ENCODE data around the gene FARSB.

Gene FARSB

GRCh38 chr2:222652491-222653255, 3.2 kb downstream of the FARSB start:
- Histone ChIP-seq H3K36me3 (ENCODE audit: control insufficient read depth in 1 of 2, insufficient read depth in 2 of 2, low read depth in 1 of 2, low read length in 2 of 2) (peaks cover under 1 to 9% of the 10 kb centered on the region in 2 experiments), H3K9me3 (ENCODE audit: control insufficient read depth, low read length) (no peaks in the 10 kb centered on the region), H2AK5ac (ENCODE audit: low read length, severe bottlenecking) (no peak overlapping the region), H3K4me1 (ENCODE audit: control insufficient read depth, insufficient read depth, low read depth, low read length) (peaks cover 6% of the 10 kb centered on the region), H2BK120ac (ENCODE audit: low read depth, low read length) (no peak overlapping the region), H3K14ac (ENCODE audit: low read length in 2 of 2) (no peak overlapping the region), H2BK15ac (ENCODE audit: low read depth, poor library complexity, severe bottlenecking) (no peak overlapping the region), H3K18ac (ENCODE audit: low read depth in 1 of 2, low read length in 2 of 2) (no peak overlapping the region), H3K23ac (ENCODE audit: low read length in 2 of 2) (no peak overlapping the region), H4K91ac (ENCODE audit: low read length) (no peak overlapping the region), H3K27me3 (ENCODE audit: control insufficient read depth in 1 of 2, insufficient read depth in 1 of 2, low read length in 2 of 2) (no peaks in the 10 kb centered on the region), H3K9ac (ENCODE audit: low read length) (no peak overlapping the region), H2BK5ac (ENCODE audit: low read depth, low read length, poor library complexity, severe bottlenecking) (no peak overlapping the region), H3K4me2 (ENCODE audit: low read length, poor library complexity, severe bottlenecking) (no peak overlapping the region), H3K27ac (ENCODE audit: low read length, poor library complexity, severe bottlenecking) (no peak overlapping the region), H2AFZ (ENCODE audit: low read depth, low read length) (no peak overlapping the region), H3K4ac (ENCODE audit: low read depth in 1 of 2, low read length in 2 of 2) (no peak overlapping the region), H2BK12ac (ENCODE audit: low read length in 2 of 2) (no peak overlapping the region), H4K8ac (ENCODE audit: low read length) (no peak overlapping the region), H3K79me1 (replicated peaks; ENCODE audit: low read length, poor library complexity, severe bottlenecking) (peaks cover 19% of the 10 kb centered on the region), H3K4me3 (ENCODE audit: insufficient read depth in 1 of 2, low read depth in 1 of 2, low read length in 2 of 2) (no peak overlapping the region)
- WGBS = 96% methylated on average over 4 of the region's 8 CpGs
- DNase-seq = no peak

- Histone ChIP-seq H2BK15ac (ENCODE audit: low read depth, poor library complexity, severe bottlenecking) (no peak overlapping the region), H3K27me3 (ENCODE audit: control insufficient read depth in 1 of 2, insufficient read depth in 1 of 2, low read length in 2 of 2) (no peaks in the 10 kb centered on the region), H4K91ac (ENCODE audit: low read length) (no peak overlapping the region), H2BK120ac (ENCODE audit: low read depth, low read length) (no peak overlapping the region), H3K4ac (ENCODE audit: low read depth in 1 of 2, low read length in 2 of 2) (no peak overlapping the region), H3K4me2 (ENCODE audit: low read length, poor library complexity, severe bottlenecking) (no peak overlapping the region), H3K36me3 (ENCODE audit: control insufficient read depth in 1 of 2, insufficient read depth in 2 of 2, low read depth in 1 of 2, low read length in 2 of 2) (peaks cover 4 to 18% of the 10 kb centered on the region in 2 experiments), H2AFZ (ENCODE audit: low read depth, low read length) (no peak overlapping the region), H3K9ac (ENCODE audit: low read length) (no peak overlapping the region), H2BK12ac (ENCODE audit: low read length in 2 of 2) (no peak overlapping the region), H4K8ac (ENCODE audit: low read length) (no peak overlapping the region), H3K18ac (ENCODE audit: low read depth in 1 of 2, low read length in 2 of 2) (no peak overlapping the region), H2AK5ac (ENCODE audit: low read length, severe bottlenecking) (no peak overlapping the region), H3K9me3 (ENCODE audit: control insufficient read depth, low read length) (no peaks in the 10 kb centered on the region), H3K4me1 (ENCODE audit: control insufficient read depth, insufficient read depth, low read depth, low read length) (peaks cover 5% of the 10 kb centered on the region), H3K4me3 (ENCODE audit: insufficient read depth in 1 of 2, low read depth in 1 of 2, low read length in 2 of 2) (no peak overlapping the region), H3K27ac (ENCODE audit: low read length, poor library complexity, severe bottlenecking) (no peak overlapping the region), H3K23ac (ENCODE audit: low read length in 2 of 2) (no peak overlapping the region), H2BK5ac (ENCODE audit: low read depth, low read length, poor library complexity, severe bottlenecking) (no peak overlapping the region), H3K79me1 (replicated peaks; ENCODE audit: low read length, poor library complexity, severe bottlenecking) (peaks cover 21% of the 10 kb centered on the region), H3K14ac (ENCODE audit: low read length in 2 of 2) (no peak overlapping the region)
- 100% methylated on average over 1 of the region's 4 CpGs for WGBS
- DNase-seq = no peak
Measured at GRCh38 chr2:222651718-222652418, 4.0 kb downstream of the FARSB start.

GRCh38 chr2:222649801-222650200, 6.1 kb downstream of the FARSB start:
- Histone ChIP-seq H2BK15ac (ENCODE audit: low read depth, poor library complexity, severe bottlenecking) (no peak overlapping the region), H3K27me3 (ENCODE audit: control insufficient read depth in 1 of 2, insufficient read depth in 1 of 2, low read length in 2 of 2) (no peaks in the 10 kb centered on the region), H3K9me3 (ENCODE audit: control insufficient read depth, low read length) (no peaks in the 10 kb centered on the region), H3K27ac (ENCODE audit: low read length, poor library complexity, severe bottlenecking) (no peak overlapping the region), H4K91ac (ENCODE audit: low read length) (no peak overlapping the region), H3K4me3 (ENCODE audit: insufficient read depth in 1 of 2, low read depth in 1 of 2, low read length in 2 of 2) (no peak overlapping the region), H3K18ac (ENCODE audit: low read depth in 1 of 2, low read length in 2 of 2) (no peak overlapping the region), H2BK12ac (ENCODE audit: low read length in 2 of 2) (no peak overlapping the region), H3K79me1 (replicated peaks; ENCODE audit: low read length, poor library complexity, severe bottlenecking) (peaks cover 23% of the 10 kb centered on the region), H2BK120ac (ENCODE audit: low read depth, low read length) (no peak overlapping the region), H3K4me1 (ENCODE audit: control insufficient read depth, insufficient read depth, low read depth, low read length) (peaks cover 2% of the 10 kb centered on the region), H2AFZ (ENCODE audit: low read depth, low read length) (no peak overlapping the region), H3K4me2 (ENCODE audit: low read length, poor library complexity, severe bottlenecking) (no peak overlapping the region), H3K4ac (ENCODE audit: low read depth in 1 of 2, low read length in 2 of 2) (no peak overlapping the region), H2AK5ac (ENCODE audit: low read length, severe bottlenecking) (no peak overlapping the region), H3K9ac (ENCODE audit: low read length) (no peak overlapping the region), H3K14ac (ENCODE audit: low read length in 2 of 2) (no peak overlapping the region), H3K36me3 (ENCODE audit: control insufficient read depth in 1 of 2, insufficient read depth in 2 of 2, low read depth in 1 of 2, low read length in 2 of 2) (peaks cover 4 to 34% of the 10 kb centered on the region in 2 experiments), H3K23ac (ENCODE audit: low read length in 2 of 2) (no peak overlapping the region), H2BK5ac (ENCODE audit: low read depth, low read length, poor library complexity, severe bottlenecking) (no peak overlapping the region), H4K8ac (ENCODE audit: low read length) (no peak overlapping the region)
- DNase-seq = no peak
- WGBS = 98% methylated on average over 3 of the region's 3 CpGs

GRCh38 chr2:222646008-222646407, 9.9 kb downstream of the FARSB start:
- H4K8ac ChIP-seq (ENCODE audit: low read length) = no peak overlapping the region
- H3K14ac ChIP-seq (ENCODE audit: low read length in 2 of 2) = no peak overlapping the region
- no peak overlapping the region for H3K23ac ChIP-seq (ENCODE audit: low read length in 2 of 2)
- no peak for DNase-seq
- no peak overlapping the region for H2BK15ac ChIP-seq (ENCODE audit: low read depth, poor library complexity, severe bottlenecking)
- no peaks in the 10 kb centered on the region for H3K4me1 ChIP-seq (ENCODE audit: control insufficient read depth, insufficient read depth, low read depth, low read length)
- no peak overlapping the region for H3K4me2 ChIP-seq (ENCODE audit: low read length, poor library complexity, severe bottlenecking)
- no peak overlapping the region for H2AK5ac ChIP-seq (ENCODE audit: low read length, severe bottlenecking)
- H3K36me3 ChIP-seq (ENCODE audit: control insufficient read depth in 1 of 2, insufficient read depth in 2 of 2, low read depth in 1 of 2, low read length in 2 of 2) = peaks cover 4 to 62% of the 10 kb centered on the region in 2 experiments
- 97% methylated on average over 2 of the region's 3 CpGs for WGBS
- H2BK120ac ChIP-seq (ENCODE audit: low read depth, low read length) = no peak overlapping the region
- no peak overlapping the region for H3K18ac ChIP-seq (ENCODE audit: low read depth in 1 of 2, low read length in 2 of 2)
- no peaks in the 10 kb centered on the region for H3K9me3 ChIP-seq (ENCODE audit: control insufficient read depth, low read length)
- H3K27me3 ChIP-seq (ENCODE audit: control insufficient read depth in 1 of 2, insufficient read depth in 1 of 2, low read length in 2 of 2) = no peaks in the 10 kb centered on the region
- H4K91ac ChIP-seq (ENCODE audit: low read length) = no peak overlapping the region
- no peak overlapping the region for H3K4ac ChIP-seq (ENCODE audit: low read depth in 1 of 2, low read length in 2 of 2)
- no peak overlapping the region for H3K27ac ChIP-seq (ENCODE audit: low read length, poor library complexity, severe bottlenecking)
- no peak overlapping the region for H3K4me3 ChIP-seq (ENCODE audit: insufficient read depth in 1 of 2, low read depth in 1 of 2, low read length in 2 of 2)
- no peak overlapping the region for H2BK5ac ChIP-seq (ENCODE audit: low read depth, low read length, poor library complexity, severe bottlenecking)
- H3K9ac ChIP-seq (ENCODE audit: low read length) = no peak overlapping the region
- H3K79me1 ChIP-seq (replicated peaks; ENCODE audit: low read length, poor library complexity, severe bottlenecking) = peaks cover 14% of the 10 kb centered on the region
- H2BK12ac ChIP-seq (ENCODE audit: low read length in 2 of 2) = no peak overlapping the region
- H2AFZ ChIP-seq (ENCODE audit: low read depth, low read length) = no peak overlapping the region
